ENCODE results near the gene TMCC1.
"Not testable (repeated sequence)": the region's sequence is repeated elsewhere in the genome, so short reads cannot be mapped to it uniquely, and the experiment has no call there.

Gene TMCC1

DNA sequence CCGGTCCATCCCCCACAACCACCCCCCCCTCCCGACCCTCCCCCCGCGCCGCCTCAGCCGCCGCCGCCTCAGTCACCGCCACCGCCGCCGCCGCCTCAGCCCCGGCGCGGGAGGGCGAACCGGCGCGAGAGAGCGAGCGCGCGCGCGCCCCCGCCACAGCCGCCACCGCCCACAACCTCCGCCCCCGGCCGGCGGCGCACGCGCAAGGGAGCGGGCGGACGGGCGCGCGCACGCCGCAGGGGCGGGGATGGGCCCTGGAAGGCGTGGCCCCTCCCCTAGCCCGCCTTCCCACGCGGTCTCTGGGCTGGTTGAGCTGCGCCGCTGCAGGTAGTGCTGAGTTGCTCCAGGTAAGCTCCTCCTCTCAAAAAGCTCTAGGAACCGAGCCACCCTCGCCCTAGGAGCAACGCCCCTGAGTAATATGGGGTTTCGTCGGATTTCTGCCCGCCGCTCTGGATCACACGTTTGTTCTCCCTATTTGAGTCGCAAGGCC lies at the start of gene TMCC1:
Gene TMCC1, minus strand, starts transcription at position 131 of the 490 bp plus-strand sequence.
- peak; percentile 91 for DNase-seq

DNA sequence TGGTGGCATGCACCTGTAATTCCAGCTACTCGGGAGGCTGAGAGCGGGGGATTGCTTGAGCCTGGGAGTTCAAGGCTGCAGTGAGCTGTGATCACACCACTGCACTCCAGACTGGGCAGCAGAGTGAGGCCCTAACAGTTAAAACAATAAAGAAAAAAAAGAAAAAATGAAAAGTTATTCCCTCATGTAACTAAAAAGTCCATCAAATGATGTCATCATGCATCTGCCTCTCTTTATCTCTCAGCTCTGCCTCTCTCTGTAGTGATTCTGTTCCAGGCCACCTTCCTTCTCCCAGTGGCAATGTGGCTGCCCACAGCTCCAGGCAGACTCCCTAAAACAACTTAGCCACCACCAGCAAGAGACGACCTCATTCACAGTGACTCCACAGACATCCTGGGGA lies 49.5 kb upstream of the TMCC1 start:
- no peak for DNase-seq

GRCh38 chr3:129942296-129942695 lies 48.8 kb upstream of the TMCC1 start:
- DNase-seq, result peak; percentile 67

DNA sequence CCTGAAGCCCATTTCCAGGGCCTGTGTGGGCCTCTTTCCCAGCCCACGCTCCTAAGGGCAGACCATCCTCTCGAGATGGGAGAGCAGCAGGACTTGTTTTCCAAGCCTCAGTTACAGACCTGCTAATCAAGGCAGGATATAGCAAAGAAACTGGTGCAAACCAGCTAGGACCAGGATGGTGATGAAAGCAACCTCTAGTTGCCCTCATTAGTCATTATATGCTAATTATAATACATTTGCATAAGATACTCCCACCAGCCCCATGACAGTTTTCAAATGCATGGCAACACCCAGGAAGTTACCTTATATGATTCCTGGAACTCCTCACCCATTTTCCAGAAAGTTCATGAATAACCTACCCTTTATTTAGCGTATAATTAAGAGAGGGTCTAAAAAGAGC lies 46.6 kb upstream of the TMCC1 start:
- no peak for DNase-seq

- no peak for DNase-seq
These were observed 44.8 kb upstream of the TMCC1 start for GRCh38 chr3:129938140-129938930.

DNA sequence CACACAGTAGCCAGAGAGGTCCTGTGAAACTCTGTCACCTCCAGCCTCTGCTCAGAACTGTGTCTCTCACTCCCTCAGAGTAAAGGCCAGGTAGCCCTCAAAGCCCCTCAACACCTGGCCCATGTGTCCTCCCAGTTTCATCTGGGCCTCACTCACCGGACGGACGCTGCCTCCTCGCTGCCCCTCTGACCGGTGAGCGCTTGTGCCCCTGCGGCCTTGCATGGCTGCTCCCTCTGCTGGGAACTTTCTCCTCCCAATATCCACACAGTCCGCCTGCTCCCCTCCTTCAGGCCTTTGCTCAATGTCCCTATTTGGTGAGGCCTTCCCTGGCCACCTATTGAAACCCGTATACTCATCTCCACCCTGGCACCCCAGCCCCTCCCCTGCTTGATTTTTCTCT lies 44.2 kb upstream of the TMCC1 start:
- no peak for DNase-seq

DNA sequence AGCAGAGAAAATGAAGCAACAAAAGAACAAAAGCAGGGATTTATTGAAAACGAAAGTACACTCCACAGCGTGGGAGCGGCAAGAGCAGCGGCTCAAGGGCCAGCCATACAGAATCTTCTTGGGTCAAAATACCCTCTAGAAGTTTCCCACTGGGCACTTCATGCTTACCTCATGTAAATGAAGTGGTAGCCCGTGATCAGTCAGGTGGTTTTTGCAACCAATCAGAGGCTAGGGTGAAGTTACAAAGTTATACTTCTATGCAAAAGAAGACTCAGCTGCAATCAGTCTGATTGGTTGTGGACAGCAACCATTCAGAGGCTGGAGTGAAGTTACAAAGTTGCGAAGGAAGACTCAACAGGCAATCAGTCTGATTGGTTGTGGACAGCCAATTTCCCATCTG lies 43.2 kb upstream of the TMCC1 start:
- no peak for DNase-seq

DNA sequence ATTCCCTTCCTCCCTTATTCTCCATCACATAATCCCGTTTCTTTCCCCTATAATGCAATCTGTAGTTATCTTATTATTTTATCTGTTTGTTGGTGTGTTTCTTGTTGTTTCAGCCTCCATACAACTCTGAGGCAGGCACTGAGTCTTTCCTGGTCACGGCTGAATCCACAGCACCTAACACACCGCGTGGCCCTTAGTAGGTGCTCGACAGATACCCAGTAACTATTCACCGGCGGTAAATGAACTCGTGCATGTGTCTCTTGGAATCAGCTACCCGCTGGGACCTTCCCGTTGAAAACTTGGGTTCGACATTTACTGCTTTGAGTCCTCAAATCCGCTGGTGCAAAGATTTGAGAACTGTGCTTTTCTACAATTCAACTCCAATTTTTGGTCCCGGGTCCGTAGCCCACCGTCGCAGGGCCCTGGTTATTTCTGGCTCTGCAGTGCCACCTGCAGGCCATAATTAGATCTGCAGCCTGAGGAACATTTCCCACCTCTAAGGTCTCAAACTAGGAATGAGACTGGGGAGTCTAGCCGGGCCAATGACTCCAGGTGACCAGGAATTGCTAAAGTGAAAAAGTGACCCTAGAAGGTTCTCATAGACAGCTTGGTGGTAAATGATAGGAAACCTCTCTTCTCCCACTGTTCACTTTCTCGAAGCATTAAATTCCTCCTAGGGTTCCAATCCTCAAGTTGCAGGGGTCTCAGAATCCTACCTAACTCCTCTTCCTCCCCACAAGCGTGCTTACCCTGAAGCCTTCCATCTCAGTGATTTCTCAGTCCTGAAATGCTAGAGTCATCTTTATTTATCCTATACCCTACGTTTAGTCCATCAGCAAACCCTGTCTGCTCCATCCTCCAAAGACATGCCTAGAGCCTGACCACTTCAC lies 41.0 kb upstream of the TMCC1 start:
- DNase-seq, result peak; percentile 69

GRCh38 chr3:129933471-129933870 lies 40.0 kb upstream of the TMCC1 start:
- no peak for DNase-seq

GRCh38 chr3:129929383-129929782 lies 35.9 kb upstream of the TMCC1 start:
- DNase-seq, result no peak

GRCh38 chr3:129927072-129927471 lies 33.6 kb upstream of the TMCC1 start:
- no peak for DNase-seq

- no peak for DNase-seq
These were observed 26.3 kb upstream of the TMCC1 start for GRCh38 chr3:129919806-129920205.

- no peak for DNase-seq
These were observed 25.8 kb upstream of the TMCC1 start for GRCh38 chr3:129919357-129919756.

- no peak for DNase-seq
These were observed 24.9 kb upstream of the TMCC1 start for GRCh38 chr3:129918461-129918860.

DNA sequence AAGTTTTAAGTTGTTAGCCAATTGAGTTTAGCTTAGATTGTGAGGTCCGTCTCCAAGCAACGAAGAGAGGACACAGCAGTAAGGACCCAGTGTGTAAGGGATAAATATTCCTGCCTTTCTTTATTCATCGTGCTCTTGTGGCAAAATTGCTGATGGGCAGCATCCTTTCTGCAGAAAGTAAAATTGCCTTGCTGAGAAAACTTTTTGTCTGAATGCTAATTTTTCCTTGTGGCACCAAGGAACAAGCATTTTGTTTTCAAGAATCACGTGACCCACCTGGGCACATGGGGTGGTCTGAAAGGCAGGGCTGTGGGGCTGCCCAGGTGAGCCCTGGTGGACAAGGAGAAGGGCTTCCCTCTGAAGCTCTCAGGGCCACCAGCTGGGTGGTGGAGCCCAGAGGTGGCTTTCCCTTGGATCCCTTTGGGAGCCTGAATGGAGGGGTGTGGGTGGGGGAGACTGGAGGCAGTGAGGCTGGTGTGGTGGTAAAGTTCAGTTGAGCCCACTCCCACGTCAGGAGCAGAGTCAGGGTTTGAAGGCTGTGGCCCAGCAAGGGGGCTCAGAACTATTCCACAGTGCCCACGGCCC lies 24.0 kb upstream of the TMCC1 start:
- no peak for DNase-seq

GRCh38 chr3:129913618-129914017 lies 20.1 kb upstream of the TMCC1 start:
- DNase-seq, result no peak

GRCh38 chr3:129911261-129911861 lies 17.9 kb upstream of the TMCC1 start:
- DNase-seq, result no peak

DNA sequence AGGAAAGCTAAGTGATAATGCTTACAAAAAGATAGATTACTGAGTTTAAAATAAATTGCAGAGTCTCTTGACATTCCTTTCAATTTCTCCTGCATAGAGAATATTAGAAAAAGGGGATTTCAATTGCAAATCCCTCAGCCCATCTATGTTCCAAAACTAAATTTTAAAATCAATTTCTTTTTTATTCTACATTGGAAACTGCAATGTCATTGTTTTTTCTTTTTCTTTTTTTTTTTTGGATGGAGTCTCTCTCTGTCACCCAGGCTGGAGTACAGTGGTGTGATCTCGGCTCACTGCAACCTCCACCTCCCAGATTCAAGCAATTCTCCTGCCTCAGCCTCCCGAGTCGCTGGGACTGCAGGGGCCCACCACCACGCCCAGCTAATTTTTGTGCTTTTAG lies 15.7 kb upstream of the TMCC1 start:
- not testable (repeated sequence) for DNase-seq

DNA sequence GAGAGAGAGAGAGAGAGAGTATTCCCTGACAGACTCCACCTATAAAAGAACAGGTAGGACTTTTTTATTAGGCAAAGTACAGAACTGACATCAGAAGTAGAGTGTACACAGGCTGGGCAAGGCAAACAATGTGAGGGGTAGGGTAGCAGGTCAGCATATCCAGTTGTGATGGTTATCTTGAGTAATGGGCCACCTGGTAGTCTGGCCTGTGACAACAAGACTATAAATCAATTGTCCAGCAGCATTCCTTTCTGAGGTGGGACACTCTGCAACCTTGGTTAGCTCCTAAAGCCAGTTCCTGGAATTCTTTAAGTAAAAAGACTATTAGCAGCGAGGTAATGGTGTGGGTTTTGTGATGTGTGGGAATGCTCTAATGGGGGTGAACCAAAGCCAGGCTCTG lies 14.9 kb upstream of the TMCC1 start:
- no peak for DNase-seq

DNA sequence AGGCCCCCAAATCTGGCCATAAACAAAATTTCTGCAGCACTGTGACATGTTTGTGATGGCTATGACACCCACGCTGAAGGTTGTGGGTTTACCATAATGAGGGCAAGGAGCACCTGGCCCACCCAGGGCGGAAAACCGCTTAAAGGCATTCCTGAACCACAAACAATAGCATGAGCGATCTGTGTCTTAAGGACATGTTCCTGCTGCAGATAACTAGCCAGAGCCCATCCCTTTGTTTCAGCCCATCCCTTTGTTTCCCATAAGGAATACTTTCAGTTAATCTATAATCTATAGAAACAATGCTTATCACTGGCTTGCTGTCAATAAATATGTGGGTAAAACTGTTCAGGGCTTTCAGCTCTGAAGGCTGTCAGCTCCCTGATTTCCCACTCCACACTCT lies 7.8 kb upstream of the TMCC1 start:
- not testable (repeated sequence) for DNase-seq

- no peak for DNase-seq
These were observed 3.5 kb upstream of the TMCC1 start for GRCh38 chr3:129897026-129897425.

- DNase-seq, result peak; percentile 89
These were observed 492 bp downstream of the TMCC1 start for GRCh38 chr3:129892857-129893580.
